Measurements from ENCODE around the gene ZNF750.

Gene ZNF750

GRCh38 chr17:82832881-82833475, 6.8 kb downstream of the ZNF750 start:
- no peak for DNase-seq

- DNase-seq = no peak
These were observed 7.4 kb downstream of the ZNF750 start for GRCh38 chr17:82832411-82832810.

GRCh38 chr17:82831818-82832200, 8.0 kb downstream of the ZNF750 start:
- no peak for DNase-seq

- no peak for DNase-seq
These were observed 8.6 kb downstream of the ZNF750 start for GRCh38 chr17:82831041-82831817.

GRCh38 chr17:82830249-82830661, 9.6 kb downstream of the ZNF750 start:
- DNase-seq = no peak

GRCh38 chr17:82828875-82829487, 10.8 kb downstream of the ZNF750 start:
- no peak for DNase-seq

- no peak for DNase-seq
These were observed 12.9 kb downstream of the ZNF750 start for GRCh38 chr17:82826956-82827355.

GRCh38 chr17:82826211-82826610, 13.6 kb downstream of the ZNF750 start:
- no peak for DNase-seq

- DNase-seq = no peak
These were observed 14.2 kb downstream of the ZNF750 start for GRCh38 chr17:82825540-82826124.

GRCh38 chr17:82823004-82823403, 16.8 kb downstream of the ZNF750 start:
- DNase-seq = no peak

- no peak for DNase-seq
These were observed 17.5 kb downstream of the ZNF750 start for GRCh38 chr17:82822281-82822680.

GRCh38 chr17:82821554-82821953, 18.3 kb downstream of the ZNF750 start:
- DNase-seq = no peak

GRCh38 chr17:82820278-82821251, 19.3 kb downstream of the ZNF750 start:
- no peak for DNase-seq

- no peak for DNase-seq
These were observed 21.9 kb downstream of the ZNF750 start for GRCh38 chr17:82817947-82818346.

GRCh38 chr17:82816358-82816757, 23.5 kb downstream of the ZNF750 start:
- no peak for DNase-seq

- DNase-seq = no peak
These were observed 24.0 kb downstream of the ZNF750 start for GRCh38 chr17:82815790-82816305.

GRCh38 chr17:82815354-82815753, 24.5 kb downstream of the ZNF750 start:
- DNase-seq = no peak

- DNase-seq = no peak
These were observed 25.0 kb downstream of the ZNF750 start for GRCh38 chr17:82814834-82815233.

- DNase-seq = no peak
These were observed 26.3 kb downstream of the ZNF750 start for GRCh38 chr17:82813299-82814051.

- no peak for DNase-seq
These were observed 27.2 kb downstream of the ZNF750 start for GRCh38 chr17:82812601-82813000.

- no peak for DNase-seq
These were observed 27.8 kb downstream of the ZNF750 start for GRCh38 chr17:82812058-82812457.

Measured in activated CD4-positive, alpha-beta T cell treated with anti-CD3 and anti-CD28 coated beads, Interleukin-2, amount 50 U/mL, for 48 hours (primary cell).